HFF-Myc (cell line): ENCODE results near the gene FAS.

ENCODE experiments used
- DNase-seq: peaks from one replicate; pipeline ENCODE4 v3.0.0-alpha.2; 2011; ENCODE audit warnings: low read depth; ENCODE audit errors: extremely low read depth
- H3K4me3 ChIP-seq: replicated peaks from 2 replicates; pipeline ENCODE4 v1.5.1; 2011; ENCODE audit warnings: low read depth, mild to moderate bottlenecking, control low read depth, low read length
- CTCF ChIP-seq: IDR thresholded peaks from 2 replicates; pipeline ENCODE4 v1.5.1; 2012; ENCODE audit warnings: mild to moderate bottlenecking, low read depth, low read length, control low read depth; ENCODE audit errors: missing control alignments

The FAS gene

GRCh38 chr10:89047397-89047796 is 56.8 kb downstream of the FAS start:
- no peak for DNase-seq
- no peak overlapping the region for H3K4me3 ChIP-seq
- TF ChIP-seq CTCF: no peak

DNA sequence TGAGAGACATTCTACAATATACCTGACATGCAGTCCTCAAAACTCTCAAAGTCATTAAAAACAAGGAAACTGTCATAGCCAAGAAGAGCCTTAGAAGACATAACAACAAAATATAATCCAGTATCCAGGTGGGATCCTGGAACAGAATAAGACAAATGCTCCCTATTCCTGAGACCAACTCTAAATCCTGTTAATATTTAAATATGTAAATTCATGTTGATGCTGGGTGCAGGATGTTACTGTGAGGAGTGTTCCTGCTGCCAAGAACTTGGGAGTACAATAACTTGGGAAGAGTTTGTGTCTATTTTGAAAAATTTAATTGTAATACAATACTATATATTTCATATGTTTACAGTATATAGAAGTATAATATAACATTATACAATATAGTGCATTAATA is 61.0 kb downstream of the FAS start:
- no peak overlapping the region for H3K4me3 ChIP-seq
- no peak for TF ChIP-seq CTCF
- DNase-seq: no peak

DNA sequence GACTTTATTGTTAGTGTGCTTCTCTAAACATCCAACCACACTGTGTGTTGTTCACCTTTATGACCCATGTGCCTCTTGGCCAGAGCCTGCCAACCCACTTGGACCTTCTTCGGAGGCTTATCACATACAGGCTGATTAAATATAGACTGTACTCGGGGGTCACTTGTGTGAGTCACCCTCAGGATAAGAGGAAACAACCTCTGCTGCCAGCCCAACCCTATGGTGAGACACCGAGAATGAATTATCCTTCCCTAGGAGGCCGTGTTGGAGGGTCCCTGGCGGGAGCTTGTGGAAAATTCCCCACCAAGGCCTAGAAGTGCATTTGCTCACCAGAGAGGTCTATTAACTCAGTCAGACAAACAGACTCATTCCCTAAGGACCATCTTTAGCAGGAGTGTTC is 63.0 kb downstream of the FAS start:
- no peak overlapping the region for H3K4me3 ChIP-seq
- no peak for TF ChIP-seq CTCF
- no peak for DNase-seq

GRCh38 chr10:89055159-89055558 is 64.6 kb downstream of the FAS start:
- no peak overlapping the region for H3K4me3 ChIP-seq
- no peak for TF ChIP-seq CTCF
- DNase-seq: no peak

DNA sequence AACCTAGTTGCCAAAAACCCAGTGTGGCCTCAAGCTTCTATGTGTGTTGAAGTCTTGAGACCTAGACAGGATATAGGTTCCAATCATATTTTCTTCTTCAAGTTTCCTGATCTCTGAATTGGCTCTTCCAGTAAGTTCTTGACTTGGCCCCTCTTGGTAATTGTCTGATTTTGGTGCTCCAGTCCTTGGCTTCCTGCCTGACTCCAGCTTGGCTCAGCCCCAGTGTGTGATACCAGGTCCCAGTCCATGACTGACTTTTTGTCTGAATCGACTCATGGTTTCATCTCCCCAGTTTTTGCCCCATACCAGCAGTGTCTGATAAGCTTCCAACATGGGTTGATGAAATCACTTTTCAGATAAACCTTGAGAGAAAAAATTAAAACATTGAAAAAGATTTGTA is 72.3 kb downstream of the FAS start:
- TF ChIP-seq CTCF: no peak
- no peak for DNase-seq
- H3K4me3 ChIP-seq: no peak overlapping the region

GRCh38 chr10:89063465-89063864 is 72.9 kb downstream of the FAS start:
- H3K4me3 ChIP-seq: no peak overlapping the region
- DNase-seq: no peak
- TF ChIP-seq CTCF: no peak

DNA sequence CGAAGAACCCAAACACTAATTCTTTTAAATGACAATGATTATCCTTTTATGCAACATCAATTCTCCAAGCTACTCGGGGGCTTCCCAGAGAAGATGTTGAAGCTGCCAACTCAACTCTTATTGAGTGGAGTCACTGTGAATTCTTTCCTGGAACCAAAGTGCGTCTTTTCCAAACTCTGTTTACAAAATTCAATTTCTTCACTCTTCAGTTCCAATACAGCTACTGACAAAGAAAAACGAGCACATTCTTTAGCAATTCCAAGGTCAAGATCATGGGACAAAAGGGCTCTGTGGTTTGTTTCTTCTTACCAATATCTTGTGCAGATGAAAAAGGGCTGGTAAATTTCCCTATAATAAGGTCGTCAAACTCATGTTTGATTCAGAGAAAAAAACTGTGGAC is 74.2 kb downstream of the FAS start:
- DNase-seq: no peak
- no peak overlapping the region for H3K4me3 ChIP-seq
- TF ChIP-seq CTCF: no peak
